Measurements from ENCODE around the gene HMGXB3. TPM values are rescaled to one million over a fixed set of nuclear protein-coding genes. Genes with fewer than 3 reads are reported as not detected.

The HMGXB3 gene
- total RNA-seq, 1 experiment from 2014 or later, result 26.9 TPM

DNA sequence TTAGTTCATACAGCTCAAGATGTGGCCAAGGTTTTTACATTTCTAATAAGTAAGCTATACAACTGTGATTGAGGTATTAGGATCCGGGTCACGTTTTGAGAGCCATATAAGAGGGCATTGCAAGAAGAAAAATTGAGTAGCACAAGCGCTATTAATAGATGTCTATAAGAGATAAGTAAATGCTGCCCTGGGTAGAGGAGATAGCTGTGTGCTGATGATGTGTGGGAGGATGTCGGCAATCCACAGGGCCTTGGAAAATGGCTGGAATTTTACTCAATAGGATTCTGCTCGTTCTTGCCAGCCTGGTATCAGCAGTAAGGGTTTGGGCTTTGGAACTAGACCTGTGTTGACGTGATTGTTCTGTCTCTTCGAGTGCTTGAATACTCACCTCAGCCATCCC, 44.2 kb downstream of the HMGXB3 start:
- no peaks in the 10 kb centered on the region for H3K79me2 ChIP-seq (ENCODE audit: insufficient read depth, low read length)
- WGBS (ENCODE audit: extremely low coverage, insufficient read length, low lambda C conversion rate), result no CpG with 5 or more reads among the region's 7 CpGs
- no peak overlapping the region for H3K4ac ChIP-seq (ENCODE audit: low read depth, low read length)
- no peak overlapping the region for H2BK12ac ChIP-seq (ENCODE audit: insufficient read length, low read depth, low read length)
- no peaks in the 10 kb centered on the region for H3K79me1 ChIP-seq (ENCODE audit: insufficient read depth, low read depth, low read length, poor library complexity, severe bottlenecking)
- H3K56ac ChIP-seq (ENCODE audit: insufficient read length, low read depth, low read length), result no peak overlapping the region
- no peak overlapping the region for H3K9ac ChIP-seq (ENCODE audit: extremely low read depth, insufficient read length, low read length)
- H3K9me3 ChIP-seq (ENCODE audit: control insufficient read depth, low read depth, low read length), result no peaks in the 10 kb centered on the region
- no peak for DNase-seq
- no peak overlapping the region for H3K4me2 ChIP-seq (ENCODE audit: insufficient read depth, insufficient read length, low read length)
- no peak overlapping the region for H2AK5ac ChIP-seq (ENCODE audit: insufficient read length, low read length)
- TF ChIP-seq CTCF (conservative IDR thresholded peaks at IDR 0.05), result no peak
- H3K18ac ChIP-seq (ENCODE audit: insufficient read length, low read depth, low read length), result no peak overlapping the region
- H4K20me1 ChIP-seq (ENCODE audit: control insufficient read depth, insufficient read depth, insufficient read length), result no peaks in the 10 kb centered on the region
- H4K5ac ChIP-seq (ENCODE audit: insufficient read length, low read depth, low read length), result no peak overlapping the region
- H3K23ac ChIP-seq (ENCODE audit: insufficient read length, low read depth, low read length), result no peak overlapping the region
- no peaks in the 10 kb centered on the region for H3K27me3 ChIP-seq (ENCODE audit: insufficient read depth, low read length)
- H2AFZ ChIP-seq (ENCODE audit: low read length), result no peak overlapping the region
- H3K27ac ChIP-seq (ENCODE audit: insufficient read length, low read depth, low read length), result no peak overlapping the region
- no peak overlapping the region for H2BK5ac ChIP-seq (ENCODE audit: insufficient read length, low read length)
- no peak overlapping the region for H3K27ac Mint-ChIP-seq
- no peaks in the 10 kb centered on the region for H3K27me3 Mint-ChIP-seq (ENCODE audit: low read depth)
- H2BK120ac ChIP-seq (ENCODE audit: low read depth, low read length, poor library complexity, severe bottlenecking), result no peak overlapping the region
- H3K9me3 Mint-ChIP-seq, result no peaks in the 10 kb centered on the region
- no peaks in the 10 kb centered on the region for H3K23me2 ChIP-seq (ENCODE audit: insufficient read length, low read depth, low read length, poor library complexity, severe bottlenecking)
- peaks cover 5 to 11% of the 10 kb centered on the region in 2 experiments for H3K4me1 Mint-ChIP-seq
- no peak overlapping the region for H3K14ac ChIP-seq (ENCODE audit: insufficient read depth, low read length)
- no peak overlapping the region for H3K4me3 Mint-ChIP-seq
- no peak overlapping the region for H3T11ph ChIP-seq (ENCODE audit: low read length)
- no peak overlapping the region for H2BK15ac ChIP-seq (ENCODE audit: low read depth, low read length)
- no peak overlapping the region for H4K8ac ChIP-seq (replicated peaks; ENCODE audit: insufficient read length, low read depth, low read length)
- no peak overlapping the region for H2BK20ac ChIP-seq (ENCODE audit: low read depth, low read length, poor library complexity, severe bottlenecking)
- no peaks in the 10 kb centered on the region; the same call in 1 of the 2 replicates for H3K4me1 ChIP-seq (ENCODE audit: insufficient read depth, low read length)
- no peak overlapping the region for H4K91ac ChIP-seq (ENCODE audit: insufficient read length, low read depth, low read length)
- peaks cover 31 to 91% (median 75%) of the 10 kb centered on the region in 3 experiments; a peak in 6 of 7 replicates for H3K36me3 Mint-ChIP-seq (ENCODE audit: insufficient read depth in 1 of 3, low read depth in 3 of 3)

Data from H9 (cell line).